GM19023 (cell line): Measurements from ENCODE around the gene AURKB.
A peak's percentile ranks its signal among the peaks of the same experiment; 100 is the strongest.
"Not testable (repeated sequence)": the region's sequence is repeated elsewhere in the genome, so short reads cannot be mapped to it uniquely, and the experiment has no call there.

Experiments used
- ATAC-seq: cut with Tn5 transposase; IDR thresholded peaks from one replicate; pipeline ENCODE4 v1.9.1; 2021; ENCODE audit warnings: mild to moderate bottlenecking, moderate library complexity; ENCODE audit not compliant: unreplicated experiment

AURKB gene

GRCh38 chr17:8225813-8226535 lies 15.6 kb upstream of the AURKB start:
- no peak for ATAC-seq

GRCh38 chr17:8224891-8225812 lies 14.8 kb upstream of the AURKB start:
- no peak for ATAC-seq

- ATAC-seq = no peak
These were observed 13.2 kb upstream of the AURKB start for GRCh38 chr17:8223356-8224126.

GRCh38 chr17:8222630-8223355 lies 12.4 kb upstream of the AURKB start:
- ATAC-seq = peak; percentile 33

- ATAC-seq = peak; percentile 28
These were observed 11.9 kb upstream of the AURKB start for GRCh38 chr17:8222380-8222629.

GRCh38 chr17:8221663-8222379 lies 11.4 kb upstream of the AURKB start:
- ATAC-seq = peak; percentile 41

GRCh38 chr17:8220783-8221662 lies 10.6 kb upstream of the AURKB start:
- ATAC-seq = no peak

GRCh38 chr17:8214000-8214399 lies 3.6 kb upstream of the AURKB start:
- ATAC-seq = not testable (repeated sequence)

- no peak for ATAC-seq
These were observed 2.2 kb upstream of the AURKB start for GRCh38 chr17:8212312-8213180.

GRCh38 chr17:8210761-8211458 lies 535 bp upstream of the AURKB start:
- ATAC-seq = peak; percentile 16

- ATAC-seq = no peak
These were observed 3.8 kb downstream of the AURKB start for GRCh38 chr17:8206536-8206935.

GRCh38 chr17:8204761-8205555 lies 5.4 kb downstream of the AURKB start:
- no peak for ATAC-seq

GRCh38 chr17:8192070-8192815 lies 18.1 kb downstream of the AURKB start:
- ATAC-seq = no peak

GRCh38 chr17:8190506-8190905 lies 19.9 kb downstream of the AURKB start:
- no peak for ATAC-seq

- ATAC-seq = peak; percentile 49
These were observed 20.5 kb downstream of the AURKB start, which contains the start of gene BORCS6 for GRCh38 chr17:8189711-8190477. TSS of gene BORCS6 (minus strand) at chr17:8190180. CDS start at chr17:8190140, 40 bp downstream.
